GF-D8 (cell line): ENCODE data around the gene BBLN.
"Not testable (repeated sequence)": the region's sequence is repeated elsewhere in the genome, so short reads cannot be mapped to it uniquely, and the experiment has no call there.

ENCODE experiments used
- DNase-seq: peaks from one replicate; lab custom pipeline; 2025; lab: John Stamatoyannopoulos, UW

Gene BBLN

GRCh38 chr9:128159784-128160602, at the start of gene BBLN:
TSS of gene BBLN (plus strand) at chr9:128160265. CDS start at chr9:128160408, 143 bp downstream.
- DNase-seq, result peak; percentile 72

GRCh38 chr9:128111726-128112125, 48.3 kb upstream of the BBLN start:
- DNase-seq, result not testable (repeated sequence)

GRCh38 chr9:128113526-128114325, 46.3 kb upstream of the BBLN start:
- no peak for DNase-seq

DNA sequence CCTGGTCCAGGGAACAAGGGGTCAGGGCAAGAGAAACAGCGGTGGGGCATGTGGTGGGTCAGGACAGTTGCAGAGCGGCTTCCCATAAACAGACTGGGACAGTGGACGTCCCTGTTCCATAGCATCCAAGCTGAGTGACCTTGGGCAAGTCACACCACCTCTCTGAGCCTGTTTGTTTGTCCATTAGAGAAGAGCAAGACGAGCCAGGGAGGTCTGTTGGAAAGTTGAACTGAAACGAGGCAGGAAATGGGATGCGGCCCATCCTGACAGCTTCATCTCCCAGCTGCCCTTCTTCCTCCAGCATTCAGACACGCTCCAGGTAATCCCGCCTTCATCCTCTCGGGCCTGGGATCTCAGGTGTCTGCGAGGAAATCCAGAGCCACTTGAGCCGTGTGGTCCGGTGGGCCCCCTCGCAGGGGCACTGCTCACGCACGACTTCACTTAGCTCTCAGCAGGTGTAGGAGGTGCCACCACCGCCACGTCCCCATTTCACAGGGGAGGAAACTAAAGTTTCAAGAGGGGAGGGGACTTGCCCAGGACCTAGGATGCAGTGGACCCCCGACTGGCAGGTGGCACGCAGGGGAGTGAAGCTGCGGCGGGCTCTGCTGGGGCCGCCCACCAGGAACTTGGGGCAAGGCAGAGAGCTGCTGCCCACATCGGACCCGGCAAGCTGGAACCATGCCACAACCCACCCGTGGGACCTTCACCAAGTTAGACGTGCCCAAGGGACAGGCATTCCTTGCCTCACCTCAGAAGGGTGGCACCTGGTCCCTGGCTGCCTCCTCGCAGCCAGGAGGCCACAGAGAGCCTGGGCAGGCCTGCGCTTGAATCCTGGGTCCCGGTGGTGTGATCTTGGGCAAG, 45.5 kb upstream of the BBLN start:
- no peak for DNase-seq

- no peak for DNase-seq
Observed at GRCh38 chr9:128115187-128116103, 44.6 kb upstream of the BBLN start.

GRCh38 chr9:128116104-128117083, 43.7 kb upstream of the BBLN start:
- DNase-seq, result no peak

DNA sequence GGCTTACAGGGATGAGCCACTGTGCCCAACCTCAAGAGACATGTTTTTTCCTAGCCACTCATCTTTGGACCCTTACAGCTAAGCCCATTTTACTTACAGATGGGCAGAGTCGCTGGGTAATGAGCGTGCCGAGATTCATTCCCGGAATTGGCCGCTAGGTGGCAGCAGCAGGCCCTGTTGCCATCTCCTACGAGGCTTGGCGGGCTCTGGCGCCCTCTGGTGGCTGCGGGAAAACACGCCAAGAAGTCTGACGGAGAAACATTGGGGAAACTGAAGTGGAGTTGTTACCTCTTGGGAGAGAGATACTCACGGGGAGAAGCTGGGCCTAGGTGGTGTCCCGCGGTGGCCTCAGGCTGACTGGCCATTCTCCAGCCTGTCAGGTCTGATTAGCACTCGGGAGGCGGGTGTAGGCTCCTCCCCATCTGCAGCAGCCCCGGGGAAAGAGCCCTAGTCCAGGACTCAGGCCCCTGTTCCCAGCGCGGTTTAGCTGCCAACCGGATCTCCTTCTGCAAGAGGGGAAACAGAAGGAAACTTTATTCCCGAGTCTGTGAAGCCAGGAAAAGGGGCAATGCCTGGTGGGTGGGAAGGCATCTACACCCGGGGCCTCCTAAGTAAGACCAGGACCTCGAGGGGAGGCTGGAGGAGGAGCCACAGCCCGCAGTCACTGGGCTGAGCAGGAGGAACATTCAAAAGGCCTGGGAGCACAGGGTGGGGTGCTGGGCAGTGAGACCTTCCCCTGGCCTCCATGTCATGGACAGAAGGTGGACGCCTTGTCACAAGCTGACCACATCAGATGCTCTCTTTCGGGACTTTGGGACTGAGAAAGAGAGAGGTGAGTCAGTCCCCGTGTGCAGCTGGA, 42.2 kb upstream of the BBLN start:
- DNase-seq, result peak; percentile 36

- no peak for DNase-seq
Observed at GRCh38 chr9:128118472-128118857, 41.6 kb upstream of the BBLN start.

- DNase-seq, result no peak
Observed at GRCh38 chr9:128118971-128119665, 40.9 kb upstream of the BBLN start.

- DNase-seq, result no peak
Observed at GRCh38 chr9:128120061-128120740, 39.9 kb upstream of the BBLN start.

GRCh38 chr9:128120741-128121465, 39.2 kb upstream of the BBLN start:
- no peak for DNase-seq

GRCh38 chr9:128121466-128121810, 38.6 kb upstream of the BBLN start:
- no peak for DNase-seq

GRCh38 chr9:128121924-128122808, 37.9 kb upstream of the BBLN start:
- DNase-seq, result no peak

- no peak for DNase-seq
Observed at GRCh38 chr9:128122809-128123175, 37.3 kb upstream of the BBLN start.

- DNase-seq, result no peak
Observed at GRCh38 chr9:128123451-128124080, 36.5 kb upstream of the BBLN start.

GRCh38 chr9:128124451-128124850, 35.6 kb upstream of the BBLN start:
- no peak for DNase-seq
